ENCODE results near the gene SFXN3. TPM values are rescaled to one million over a fixed set of nuclear protein-coding genes. Genes with fewer than 3 reads are reported as not detected.
A peak's percentile ranks its signal among the peaks of the same experiment; 100 is the strongest.

The SFXN3 gene
- total and polyA plus RNA-seq, 10 of the 15 experiments (the other 5 are each of a cell fraction or from before 2014, with no cell fraction given) = 0.05 to 11.3 (median 1.2) TPM

GRCh38 chr10:101012525-101013364 is 18.3 kb upstream of the SFXN3 start (continued):
- peak; percentile 16; the same call in 1 of the 2 replicates for TF ChIP-seq MAX (IDR thresholded peaks at IDR 0.05; ENCODE audit: low read depth, low read length)
- TF ChIP-seq DPF2 (IDR thresholded peaks at IDR 0.05) = peak; percentile 59
- no peak for TF ChIP-seq BCL11A (IDR thresholded peaks at IDR 0.05; ENCODE audit: low read depth, low read length)
- TF ChIP-seq, protein P1, sequence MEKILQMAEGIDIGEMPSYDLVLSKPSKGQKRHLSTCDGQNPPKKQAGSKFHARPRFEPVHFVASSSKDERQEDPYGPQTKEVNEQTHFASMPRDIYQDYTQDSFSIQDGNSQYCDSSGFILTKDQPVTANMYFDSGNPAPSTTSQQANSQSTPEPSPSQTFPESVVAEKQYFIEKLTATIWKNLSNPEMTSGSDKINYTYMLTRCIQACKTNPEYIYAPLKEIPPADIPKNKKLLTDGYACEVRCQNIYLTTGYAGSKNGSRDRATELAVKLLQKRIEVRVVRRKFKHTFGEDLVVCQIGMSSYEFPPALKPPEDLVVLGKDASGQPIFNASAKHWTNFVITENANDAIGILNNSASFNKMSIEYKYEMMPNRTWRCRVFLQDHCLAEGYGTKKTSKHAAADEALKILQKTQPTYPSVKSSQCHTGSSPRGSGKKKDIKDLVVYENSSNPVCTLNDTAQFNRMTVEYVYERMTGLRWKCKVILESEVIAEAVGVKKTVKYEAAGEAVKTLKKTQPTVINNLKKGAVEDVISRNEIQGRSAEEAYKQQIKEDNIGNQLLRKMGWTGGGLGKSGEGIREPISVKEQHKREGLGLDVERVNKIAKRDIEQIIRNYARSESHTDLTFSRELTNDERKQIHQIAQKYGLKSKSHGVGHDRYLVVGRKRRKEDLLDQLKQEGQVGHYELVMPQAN (conservative IDR thresholded peaks at IDR 0.05) = no peak
- no peak for TF ChIP-seq SP1 (IDR thresholded peaks at IDR 0.05; ENCODE audit: low read depth, low read length)
- TF ChIP-seq EGR1 (IDR thresholded peaks at IDR 0.05; ENCODE audit: borderline replicate concordance in 1 of 2, low read depth in 2 of 2, low read length in 2 of 2) = no peak
- TF ChIP-seq SIX5 (IDR thresholded peaks at IDR 0.05; ENCODE audit: low read depth, low read length, severe bottlenecking) = no peak
- no peak for TF ChIP-seq RELB (IDR thresholded peaks at IDR 0.05; ENCODE audit: low read depth)
- TF ChIP-seq IRF4 (IDR thresholded peaks at IDR 0.05; ENCODE audit: low read depth, low read length) = no peak
- TF ChIP-seq RUNX3 (IDR thresholded peaks at IDR 0.05; ENCODE audit: low read length) = peak; percentile 40
- no peak for TF ChIP-seq CHD1 (IDR thresholded peaks at IDR 0.05; ENCODE audit: low read depth, low read length)
- peak; percentile 47 for TF ChIP-seq ATF7 (IDR thresholded peaks at IDR 0.05; ENCODE audit: low read depth)
- TF ChIP-seq WRNIP1 (IDR thresholded peaks at IDR 0.05; ENCODE audit: borderline replicate concordance, low read depth, low read length) = no peak
- TF ChIP-seq SUPT20H (IDR thresholded peaks at IDR 0.05; ENCODE audit: borderline replicate concordance, control insufficient read depth, low read depth, low read length) = no peak
- no peak for TF ChIP-seq SIN3A (IDR thresholded peaks at IDR 0.05; ENCODE audit: low read depth, low read length)
- no peak for TF ChIP-seq PKNOX1 (IDR thresholded peaks at IDR 0.05)
- TF ChIP-seq CBX3 (IDR thresholded peaks at IDR 0.05; ENCODE audit: borderline replicate concordance, low read depth) = no peak
- TF ChIP-seq RAD51 (IDR thresholded peaks at IDR 0.05) = no peak
- TF ChIP-seq PBX3 (IDR thresholded peaks at IDR 0.05; ENCODE audit: insufficient replicate concordance, low read depth, low read length) = no peak
- no peak for TF ChIP-seq ZNF622 (IDR thresholded peaks at IDR 0.05)
- TF ChIP-seq ZNF217 (IDR thresholded peaks at IDR 0.05) = no peak
- TF ChIP-seq, protein P2, sequence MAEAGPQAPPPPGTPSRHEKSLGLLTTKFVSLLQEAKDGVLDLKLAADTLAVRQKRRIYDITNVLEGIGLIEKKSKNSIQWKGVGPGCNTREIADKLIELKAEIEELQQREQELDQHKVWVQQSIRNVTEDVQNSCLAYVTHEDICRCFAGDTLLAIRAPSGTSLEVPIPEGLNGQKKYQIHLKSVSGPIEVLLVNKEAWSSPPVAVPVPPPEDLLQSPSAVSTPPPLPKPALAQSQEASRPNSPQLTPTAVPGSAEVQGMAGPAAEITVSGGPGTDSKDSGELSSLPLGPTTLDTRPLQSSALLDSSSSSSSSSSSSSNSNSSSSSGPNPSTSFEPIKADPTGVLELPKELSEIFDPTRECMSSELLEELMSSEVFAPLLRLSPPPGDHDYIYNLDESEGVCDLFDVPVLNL (IDR thresholded peaks at IDR 0.05; ENCODE audit: low read depth, low read length) = no peak
- 0 out of 2 replicates have a peak, but pooled peaks have one; percentile 18 for TF ChIP-seq CHD2 (IDR thresholded peaks at IDR 0.05; ENCODE audit: borderline replicate concordance, low read depth, low read length)
- TF ChIP-seq NR2F1 (conservative IDR thresholded peaks at IDR 0.05) = no peak
